ENCODE data around the gene MMP23B.
"Not testable (repeated sequence)": the region's sequence is repeated elsewhere in the genome, so short reads cannot be mapped to it uniquely, and the experiment has no call there.

MMP23B gene

DNA sequence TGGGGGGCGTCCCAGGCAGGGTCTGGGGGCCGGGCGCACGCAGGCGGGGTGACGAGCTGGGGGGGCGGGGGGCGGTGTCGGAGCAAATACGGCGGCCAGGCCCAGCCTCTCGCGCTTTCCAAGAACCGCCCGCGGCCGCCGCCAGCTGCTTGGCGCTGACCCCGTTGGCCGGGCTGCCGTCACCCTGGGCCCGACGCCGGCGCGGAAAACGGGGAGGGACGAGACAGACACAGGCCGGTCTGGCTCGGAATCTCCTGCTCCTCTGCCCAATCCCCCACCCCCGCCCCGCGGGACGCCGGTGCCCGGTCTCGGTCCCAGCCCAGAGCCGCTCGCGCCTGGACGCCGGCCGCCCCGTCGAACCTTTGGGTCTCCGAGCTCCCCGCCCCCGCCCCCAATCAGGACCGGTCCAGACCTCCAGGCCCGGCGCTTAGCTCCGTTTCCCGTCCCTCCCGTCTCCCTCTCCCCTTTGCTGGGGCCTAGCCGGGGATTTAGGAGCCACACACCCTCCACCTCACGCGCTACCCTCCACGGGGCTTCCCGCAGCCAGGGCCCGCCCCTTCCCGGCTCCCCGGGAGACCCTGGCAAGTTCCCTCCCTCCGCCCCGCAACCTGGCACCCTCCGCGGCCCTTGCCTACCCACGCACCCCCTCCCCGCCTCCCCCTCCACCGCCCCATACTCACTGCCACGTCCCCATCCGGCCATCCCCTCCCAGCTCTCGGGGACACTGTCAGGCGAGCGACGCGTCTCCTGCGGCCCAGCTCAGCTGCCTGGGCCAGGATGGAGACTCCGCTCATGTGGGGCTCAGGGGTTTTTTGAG lies 800 bp upstream of the MMP23B start:
- DNase-seq (ENCODE audit: low read depth in 2 of 2), result no peak

DNA sequence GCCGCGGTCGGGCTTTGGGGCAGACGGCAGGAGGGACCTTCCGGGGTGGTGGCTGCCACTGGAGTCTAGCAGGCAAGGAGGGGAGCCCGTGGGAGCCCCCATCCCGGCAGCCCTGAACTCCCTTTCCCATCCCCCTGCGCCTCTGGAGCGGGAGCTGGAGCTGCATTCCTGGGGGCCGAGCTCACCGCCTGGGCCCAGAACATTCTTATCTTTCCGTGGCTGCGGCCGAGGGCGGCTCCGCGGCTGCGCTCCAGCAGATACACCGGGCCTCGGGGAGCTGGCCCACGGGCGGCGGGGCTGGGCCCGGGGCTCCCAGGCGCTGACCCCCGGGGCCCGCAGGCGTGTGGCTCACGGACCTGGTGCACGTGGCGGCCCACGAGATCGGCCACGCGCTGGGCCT lies 1.4 kb downstream of the MMP23B start:
- not testable (repeated sequence) for DNase-seq (ENCODE audit: low read depth in 2 of 2)

DNA sequence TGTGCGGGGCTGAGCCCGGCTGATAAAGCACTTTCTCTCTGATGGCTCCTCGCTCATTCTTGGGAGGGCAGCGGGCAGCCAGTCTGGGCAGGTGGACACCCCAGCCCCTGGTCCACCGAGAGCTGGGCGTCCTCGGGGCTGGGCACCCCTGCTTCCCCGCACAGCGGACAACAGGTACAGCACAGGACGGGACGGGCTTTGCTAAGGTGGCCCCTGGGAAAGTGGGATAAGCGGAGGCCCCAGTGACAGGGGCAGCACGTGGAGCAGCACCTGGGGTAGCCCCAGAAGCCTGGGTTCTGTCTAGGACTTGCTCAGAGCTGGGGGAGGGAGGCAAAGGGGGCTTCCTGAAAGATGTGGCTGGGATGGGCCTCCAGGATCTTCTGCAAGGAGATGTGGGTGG lies 2.6 kb downstream of the MMP23B start:
- not testable (repeated sequence) for DNase-seq (ENCODE audit: low read depth in 2 of 2)

DNA sequence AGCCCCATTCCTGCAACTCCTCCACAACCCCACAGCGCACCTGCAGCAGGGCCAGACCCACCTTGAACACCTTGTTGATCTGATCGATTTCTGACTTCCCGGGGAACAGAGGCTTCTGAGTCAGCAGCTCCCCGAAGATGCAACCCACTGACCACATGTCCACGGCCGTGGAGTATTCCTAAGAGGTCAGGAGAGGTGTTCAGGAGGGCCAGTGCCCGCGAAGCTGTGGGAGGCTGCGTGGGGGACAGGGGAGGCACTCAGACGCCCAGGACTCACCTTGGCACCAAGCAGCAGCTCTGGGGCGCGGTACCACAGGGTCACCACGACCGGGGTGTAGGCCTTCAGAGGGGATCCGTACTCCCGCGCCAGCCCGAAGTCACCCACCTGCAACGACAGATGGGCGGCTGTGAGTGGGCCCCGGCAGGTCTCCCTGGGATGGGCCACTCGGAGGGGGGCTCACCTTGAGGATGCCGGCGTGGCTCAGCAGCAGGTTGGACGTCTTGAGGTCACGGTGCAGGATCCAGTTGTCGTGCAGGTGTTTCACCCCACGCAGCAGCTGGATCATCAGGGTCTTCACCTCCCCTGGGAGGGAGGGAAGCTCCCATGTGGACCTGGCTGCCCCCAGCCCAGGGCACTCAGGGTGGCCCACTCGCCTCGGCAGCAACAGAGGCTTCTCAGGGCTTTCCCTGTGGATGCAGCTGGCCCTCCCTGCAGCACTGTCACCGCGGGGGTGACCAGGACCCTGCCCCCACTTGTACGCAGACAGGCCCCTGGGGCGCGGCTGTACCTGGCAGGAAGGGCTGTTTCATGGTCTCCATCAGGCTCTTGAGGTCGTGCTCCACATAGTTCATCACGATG lies 4.9 kb downstream of the MMP23B start:
- not testable (repeated sequence) for DNase-seq (ENCODE audit: low read depth in 2 of 2)

DNA sequence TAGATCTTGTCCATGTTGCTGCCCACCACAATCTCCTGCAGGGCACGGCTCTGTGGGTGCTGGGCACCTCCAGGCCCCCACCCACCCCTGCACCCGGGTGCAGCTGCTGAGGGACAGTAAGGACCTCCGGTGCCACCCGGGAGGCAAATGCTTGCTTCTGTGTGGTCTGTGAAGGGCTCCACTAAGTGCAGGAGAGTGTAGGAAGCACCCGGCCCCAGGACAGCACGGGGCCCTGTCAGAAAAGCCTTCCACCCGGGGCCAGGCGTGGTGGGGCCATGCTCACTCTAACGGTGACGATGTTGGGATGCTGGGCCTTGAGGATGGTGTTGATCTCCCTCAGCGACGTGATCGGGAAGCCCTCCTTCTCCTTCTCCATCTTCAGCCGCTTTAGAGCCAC lies 5.5 kb downstream of the MMP23B start:
- DNase-seq (ENCODE audit: low read depth in 2 of 2), result not testable (repeated sequence)

DNA sequence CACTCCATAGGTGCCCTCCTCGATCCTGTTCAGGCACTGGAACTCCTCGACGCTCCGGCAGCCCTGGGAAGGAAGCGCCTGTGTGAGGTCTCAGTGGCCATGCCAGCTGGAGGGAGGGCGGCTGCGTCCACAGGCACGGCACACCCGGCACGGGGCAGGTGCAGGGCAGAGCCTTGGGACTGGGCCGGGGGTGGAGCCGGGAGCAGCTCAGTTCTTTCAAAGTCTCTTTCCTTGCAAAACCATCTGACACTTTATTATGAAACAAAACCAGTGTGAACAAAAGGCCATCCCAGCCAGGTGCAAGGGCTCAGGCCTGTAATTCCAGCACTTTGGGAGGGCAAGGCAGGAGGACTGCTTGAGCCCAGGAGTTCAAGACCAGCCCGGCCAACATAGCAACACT lies 6.6 kb downstream of the MMP23B start:
- DNase-seq (ENCODE audit: low read depth in 2 of 2), result not testable (repeated sequence)

DNA sequence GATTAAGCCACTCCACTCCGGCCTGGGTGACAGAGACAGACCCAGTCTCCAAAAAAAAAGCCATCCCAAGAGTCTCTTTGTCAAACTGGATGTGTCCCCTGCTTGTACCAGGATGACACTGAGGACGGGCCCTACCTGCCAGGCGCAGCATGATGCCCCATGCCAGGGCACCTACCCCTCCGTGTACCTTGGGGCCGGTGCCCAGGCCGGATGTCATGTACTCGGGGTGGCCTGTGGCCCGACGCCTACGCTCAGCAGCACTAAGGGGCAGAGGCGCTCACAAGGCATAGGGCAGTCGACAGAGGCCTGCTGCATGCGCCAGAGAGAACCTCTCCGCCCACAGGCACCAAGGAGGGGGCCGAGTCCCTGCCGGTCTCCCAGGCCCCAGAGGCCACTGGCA lies 7.4 kb downstream of the MMP23B start:
- DNase-seq (ENCODE audit: low read depth in 2 of 2), result not testable (repeated sequence)

DNA sequence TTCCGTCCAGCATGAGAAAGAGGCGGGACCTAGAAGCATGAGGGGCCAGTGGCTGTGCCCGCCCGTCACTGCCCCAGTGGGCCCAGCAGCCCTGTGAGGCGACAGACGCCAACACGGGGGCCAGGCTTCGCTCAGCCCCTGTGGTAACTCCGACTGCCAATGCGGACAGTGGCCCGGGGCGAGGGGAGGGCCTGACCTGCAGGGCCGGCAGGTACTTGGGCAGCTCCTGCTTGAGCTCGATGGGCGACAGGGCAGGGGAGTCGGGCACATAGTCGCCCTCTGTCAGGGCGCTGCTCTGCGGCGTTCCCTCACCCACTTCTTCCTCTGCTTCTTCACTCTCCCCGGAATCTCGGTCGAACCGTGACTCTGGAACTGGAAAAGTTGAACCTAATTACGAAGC lies 8.1 kb downstream of the MMP23B start:
- not testable (repeated sequence) for DNase-seq (ENCODE audit: low read depth in 2 of 2)

DNA sequence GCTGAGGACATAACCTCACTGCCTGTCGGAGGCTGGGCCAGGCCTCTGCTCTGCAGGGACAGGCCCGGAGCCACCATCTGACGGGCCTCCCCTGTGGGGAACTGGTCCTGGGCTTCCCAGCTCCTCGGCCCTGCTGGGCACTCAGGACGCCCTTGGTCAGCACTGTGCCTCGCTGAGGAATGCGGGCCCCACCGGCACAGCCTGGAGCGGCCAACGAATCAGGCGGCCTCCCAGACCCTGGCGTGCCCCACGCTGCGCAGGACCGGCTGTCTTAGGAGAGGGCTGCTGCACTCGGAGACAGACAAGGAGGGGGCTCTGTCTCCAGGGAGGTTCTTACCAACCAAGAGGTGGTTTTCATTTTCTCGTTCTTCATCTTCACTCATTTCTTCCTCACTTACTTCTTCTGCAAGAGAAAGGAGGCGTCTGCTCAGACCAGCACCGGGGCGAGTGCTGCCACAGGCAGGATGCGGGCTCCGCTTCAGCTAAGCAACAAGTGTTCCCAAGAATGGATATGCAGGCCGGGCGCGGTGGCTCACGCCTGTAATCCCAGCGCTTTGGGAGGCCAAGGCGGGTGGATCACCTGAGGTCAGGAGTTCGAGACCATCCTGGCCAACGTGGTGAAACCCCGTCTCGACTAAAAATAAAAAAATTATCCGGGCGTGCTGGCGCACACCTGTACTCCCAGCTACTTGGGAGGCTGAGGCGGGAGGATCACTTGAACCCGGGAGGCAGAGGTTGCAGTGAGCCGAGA lies 8.9 kb downstream of the MMP23B start:
- not testable (repeated sequence) for DNase-seq (ENCODE audit: low read depth in 2 of 2)

DNA sequence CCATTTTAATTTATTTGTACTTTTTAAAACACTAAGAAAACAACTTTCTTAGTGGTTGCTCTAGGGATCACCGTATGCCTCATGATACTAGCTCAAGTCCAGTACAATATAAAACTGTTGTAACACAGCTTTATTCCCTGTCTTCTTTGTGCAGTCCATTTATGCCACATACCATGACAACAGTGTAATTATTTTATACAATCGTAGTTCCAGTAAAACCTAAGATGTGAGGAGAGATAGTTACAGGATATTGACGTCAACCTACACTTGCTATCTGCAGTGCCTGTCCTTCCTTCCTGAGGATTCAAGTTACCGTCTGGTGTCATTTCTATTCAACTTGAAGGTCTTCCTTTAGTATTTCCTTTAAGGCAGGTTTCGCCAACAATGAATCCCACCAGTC lies 14.4 kb downstream of the MMP23B start:
- not testable (repeated sequence) for DNase-seq (ENCODE audit: low read depth in 2 of 2)

DNA sequence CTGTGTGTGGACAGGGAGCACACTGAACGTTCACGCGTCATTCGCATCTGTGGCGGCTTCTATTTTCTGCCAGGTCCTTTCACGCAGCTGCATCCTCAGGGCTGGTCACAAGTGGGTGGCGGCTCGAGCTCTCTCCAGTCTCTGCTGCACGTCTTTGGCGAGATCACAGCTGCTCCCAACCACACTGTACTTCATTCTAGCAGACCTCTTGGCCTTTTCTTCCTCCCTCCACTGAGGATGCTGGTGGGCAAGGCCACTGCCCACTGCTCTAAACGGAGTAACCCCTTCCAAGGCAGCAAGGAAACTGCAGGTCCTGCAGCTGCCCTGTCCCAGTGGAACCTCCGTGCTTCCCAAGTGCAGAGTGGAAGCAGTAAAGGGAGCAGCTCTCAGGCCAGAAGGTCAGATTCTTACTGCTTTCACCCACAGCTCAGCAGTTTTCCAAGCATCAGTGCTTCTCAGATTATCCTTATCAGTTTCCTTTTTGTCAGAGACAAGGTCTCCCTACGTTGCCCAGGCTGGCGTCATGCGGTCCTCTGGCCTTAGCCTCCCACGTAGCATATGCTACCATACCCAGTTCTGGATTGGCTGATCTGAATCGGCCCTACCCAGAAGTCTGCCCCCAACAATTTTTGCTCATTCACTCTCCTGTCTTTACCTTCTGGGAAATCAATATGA lies 15.7 kb downstream of the MMP23B start:
- DNase-seq (ENCODE audit: low read depth in 2 of 2), result not testable (repeated sequence)

DNA sequence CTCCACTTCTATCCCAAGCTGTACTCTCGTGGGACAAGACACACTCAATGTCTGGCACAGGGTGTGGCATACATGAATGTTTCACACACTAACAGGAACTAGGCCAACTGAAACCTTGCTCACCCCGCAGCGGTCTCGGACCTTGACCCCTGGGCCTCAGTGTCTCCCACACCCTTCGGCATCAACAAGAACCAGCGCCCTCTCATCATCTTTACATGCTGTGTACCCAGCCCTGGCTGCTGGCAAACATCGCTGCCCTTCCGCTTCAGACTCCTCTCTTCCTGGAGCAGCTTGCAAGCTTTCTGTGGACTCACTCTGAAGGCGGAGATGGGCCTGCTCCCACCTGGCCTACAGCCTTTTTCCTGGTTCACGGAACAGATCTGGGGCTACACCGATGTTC lies 16.3 kb downstream of the MMP23B start:
- not testable (repeated sequence) for DNase-seq (ENCODE audit: low read depth in 2 of 2)

DNA sequence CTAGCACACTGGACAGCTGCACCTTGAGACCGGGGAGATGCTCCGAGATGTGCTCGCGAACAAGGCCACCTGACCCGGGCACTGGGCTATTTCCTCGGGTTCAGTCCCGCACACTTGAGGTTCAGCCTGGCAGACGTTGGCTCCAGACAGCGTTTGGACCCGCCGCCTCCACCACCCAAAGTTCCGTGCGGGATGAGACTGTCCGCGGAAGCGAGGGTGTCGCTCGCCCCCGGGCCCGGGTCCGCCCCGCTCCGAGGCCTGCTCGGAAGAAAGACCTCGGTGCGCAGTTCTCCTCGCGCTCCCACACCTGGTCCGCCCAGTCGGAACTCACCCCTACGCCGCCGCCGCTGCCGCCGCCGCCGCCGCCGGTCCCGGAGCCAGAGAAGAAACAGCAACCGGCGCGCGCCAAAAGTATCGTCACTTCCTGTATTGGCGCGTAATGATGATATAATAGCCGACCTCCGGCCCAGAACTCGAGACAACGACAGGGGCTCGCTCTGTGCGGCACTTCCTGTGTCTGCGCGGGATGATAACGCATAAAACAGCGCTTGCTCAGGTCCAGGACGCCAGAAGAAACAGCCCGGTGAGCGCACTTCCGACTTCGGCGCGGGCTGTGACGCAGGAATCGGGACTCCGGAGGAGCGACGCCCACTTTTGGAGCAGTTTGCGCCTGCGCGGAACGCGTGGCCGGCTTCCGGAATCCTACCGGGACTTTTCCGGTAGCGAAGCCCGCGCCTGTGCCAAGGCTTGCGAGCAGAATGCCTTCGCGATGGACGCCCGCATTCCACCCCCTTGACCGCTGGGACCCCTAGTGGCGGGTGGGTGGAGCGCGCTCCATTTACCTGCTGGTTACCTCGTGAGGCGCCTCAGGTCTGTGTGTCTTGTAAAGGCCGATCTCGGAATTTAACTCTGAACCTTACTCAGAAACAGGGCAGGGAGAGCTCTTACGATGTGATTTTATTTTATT lies 26.9 kb downstream of the MMP23B start, which contains the start of gene CDK11B:
TSS of gene CDK11B (minus strand) at position 422 of the 967 bp plus-strand sequence. CDS start 1,519 bp downstream, outside the sequence.
- DNase-seq (ENCODE audit: low read depth in 2 of 2), result peak; percentile 89 to 98

DNA sequence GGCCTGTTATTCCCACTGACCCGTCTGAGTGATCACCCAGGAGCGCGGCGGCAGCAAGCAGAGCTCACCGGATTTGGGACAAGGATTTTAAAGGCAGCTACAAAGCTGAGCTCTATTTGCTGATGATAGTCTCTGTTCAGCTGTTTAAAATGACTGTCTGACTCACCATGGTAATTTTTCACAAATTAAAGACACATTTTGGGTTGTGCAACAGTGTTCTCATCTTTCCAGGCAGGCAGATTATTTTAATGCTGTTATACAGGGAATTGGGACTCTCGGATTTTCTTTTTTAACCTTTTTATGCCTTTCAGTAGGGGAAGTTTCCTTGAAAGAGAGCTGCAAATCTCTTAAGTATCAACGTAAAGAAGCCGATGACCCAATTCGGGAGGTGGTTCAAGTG lies 30.4 kb downstream of the MMP23B start:
- not testable (repeated sequence) for DNase-seq (ENCODE audit: low read depth in 2 of 2)

DNA sequence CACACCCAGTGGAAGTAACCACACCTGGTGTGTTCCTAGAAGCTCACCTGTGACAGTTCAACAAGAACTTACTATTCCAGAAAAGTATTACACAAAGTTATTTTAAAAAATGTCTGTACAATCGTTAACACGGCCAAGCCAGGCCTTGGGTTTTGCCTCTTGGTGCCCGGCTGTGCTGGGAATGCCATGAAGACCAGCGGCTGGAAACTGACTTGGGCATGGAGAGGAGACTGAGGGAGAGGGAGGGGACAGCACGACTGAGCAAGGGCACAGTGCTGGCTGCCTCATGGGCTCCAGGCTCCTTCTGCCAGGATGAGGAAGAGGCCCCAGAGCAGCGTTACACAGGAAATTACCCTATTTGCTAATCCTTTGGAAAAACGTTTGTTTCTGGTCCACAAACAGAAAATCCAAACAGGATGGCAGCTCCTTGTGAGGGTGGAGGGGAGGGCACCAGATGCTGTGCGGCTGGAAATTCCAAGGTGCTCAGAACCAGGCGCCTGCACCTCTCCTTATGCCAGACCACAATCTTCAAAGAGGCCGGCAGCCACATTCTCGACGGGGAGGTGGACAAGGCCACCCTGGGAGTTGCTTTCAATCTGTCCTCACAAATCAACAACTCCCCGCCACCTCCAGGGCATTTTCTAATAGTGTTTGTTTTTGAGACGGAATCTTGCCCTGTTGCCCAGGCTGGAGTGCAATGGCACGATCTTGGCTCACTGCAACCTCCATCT lies 31.0 kb downstream of the MMP23B start:
- not testable (repeated sequence) for DNase-seq (ENCODE audit: low read depth in 2 of 2)

DNA sequence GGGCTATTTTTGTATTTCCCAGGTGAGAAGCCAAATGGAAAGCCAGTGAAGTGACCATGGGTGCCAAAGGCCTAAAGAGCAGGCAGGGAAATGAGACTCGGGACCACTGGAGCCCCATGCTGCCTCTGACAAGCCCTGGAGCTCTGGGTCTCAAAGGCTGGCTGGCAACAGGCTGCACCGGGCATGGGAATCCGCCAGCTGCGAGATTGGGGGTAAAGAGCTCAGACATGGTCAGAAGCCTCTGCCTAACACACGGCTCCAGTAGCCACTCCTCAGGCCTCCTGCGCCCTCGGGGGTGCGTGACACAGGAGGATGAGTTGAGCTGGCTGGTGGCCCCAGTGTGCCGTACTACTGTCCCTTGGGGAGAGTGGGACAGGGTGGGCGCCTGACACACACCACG lies 32.3 kb downstream of the MMP23B start:
- DNase-seq (ENCODE audit: low read depth in 2 of 2), result not testable (repeated sequence)

DNA sequence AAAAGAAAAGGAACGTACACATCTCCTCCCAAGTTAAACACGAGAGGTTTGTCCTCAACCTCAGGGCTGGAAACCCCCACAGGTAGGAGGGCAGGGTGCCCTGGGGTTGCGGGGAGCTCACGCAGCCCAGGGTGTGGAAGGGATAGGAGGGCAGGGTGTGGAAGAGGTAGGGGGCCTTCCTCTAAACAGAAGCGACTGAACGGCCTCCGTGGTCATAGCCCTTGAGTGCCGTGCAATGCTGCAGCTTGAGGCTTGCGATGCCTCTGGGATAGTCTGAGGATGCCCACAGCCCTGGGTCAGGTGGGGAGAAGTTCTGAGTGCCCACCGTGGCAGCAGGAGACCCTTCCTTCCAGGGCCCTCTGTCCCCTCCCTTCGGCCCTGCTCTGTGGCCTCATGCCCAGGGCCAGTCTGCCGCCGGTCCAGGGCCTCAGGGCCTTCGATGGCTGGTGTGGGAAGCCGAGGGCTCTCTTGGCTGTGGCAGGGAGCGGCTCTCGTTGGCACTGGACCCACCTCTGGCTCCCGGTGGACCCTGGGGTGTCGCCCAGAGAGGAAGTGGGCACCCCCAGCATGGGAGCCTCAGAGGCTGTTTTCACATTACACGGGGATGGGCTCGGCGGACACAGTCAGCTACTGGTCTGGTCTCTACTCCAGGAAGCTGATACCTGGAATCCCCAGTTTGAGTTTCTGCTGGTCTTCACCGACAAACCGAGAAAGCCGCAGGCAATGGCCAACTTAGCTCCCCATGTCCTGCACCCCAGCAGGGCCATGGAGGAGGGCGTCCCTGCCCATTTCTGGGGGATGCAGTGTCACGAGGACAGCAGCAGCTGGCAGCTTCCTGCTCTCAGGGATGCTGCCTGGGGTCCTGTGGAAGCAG lies 33.2 kb downstream of the MMP23B start:
- DNase-seq (ENCODE audit: low read depth in 2 of 2), result no peak

DNA sequence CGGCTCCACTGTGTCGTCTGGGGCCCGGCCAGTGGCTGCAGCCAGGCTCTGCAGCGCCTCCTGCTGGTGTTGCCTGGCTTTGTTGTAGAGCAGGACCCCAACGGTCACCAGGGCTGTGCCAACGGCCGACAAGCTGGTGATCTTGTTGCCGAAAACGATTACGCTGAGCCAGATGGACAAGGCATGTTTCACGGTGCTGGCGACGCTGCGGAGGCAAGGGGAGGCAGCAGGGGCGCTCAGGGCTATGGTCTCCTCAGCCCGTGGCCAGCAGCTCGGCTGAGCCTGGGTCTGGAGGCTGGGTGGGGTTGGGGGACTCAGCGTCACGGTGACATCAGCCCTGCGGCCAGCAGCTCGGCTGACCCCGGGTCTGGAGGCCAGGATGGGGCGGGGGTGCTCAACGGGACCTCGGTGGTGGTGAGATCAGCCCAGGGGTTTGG lies 33.9 kb downstream of the MMP23B start:
- DNase-seq (ENCODE audit: low read depth in 2 of 2), result peak in 1 of 2 donors; percentile 22
